KMS-11 (cell line): ENCODE measurements around the gene BLTP2.

ENCODE experiments used
- H2AFZ ChIP-seq: fragments of 200-600 bp; sonication (generic); 2 replicates; pipeline ENCODE4 v1.6.1; 2016; ENCODE audit warnings: antibody characterized with exemption, mixed run types, low read depth
- H3K27ac ChIP-seq: fragments of 200-600 bp; sonication (generic); 2 replicates; pipeline ENCODE4 v1.6.1; 2016; ENCODE audit warnings: mild to moderate bottlenecking, mixed run types
- H3K27me3 ChIP-seq: fragments of 200-600 bp; sonication (generic); 2 replicates; pipeline ENCODE4 v1.6.1; 2017; ENCODE audit warnings: mild to moderate bottlenecking, low read depth, mixed run types, moderate library complexity; ENCODE audit not compliant: insufficient read depth
- H3K36me3 ChIP-seq: fragments of 200-600 bp; sonication (generic); 2 replicates; pipeline ENCODE4 v1.6.1; 2017; ENCODE audit warnings: mild to moderate bottlenecking, mixed run types; ENCODE audit not compliant: insufficient read depth
- H3K4me1 ChIP-seq: fragments of 200-600 bp; sonication (generic); 2 replicates; pipeline ENCODE4 v1.6.1; 2016; ENCODE audit warnings: mild to moderate bottlenecking, low read depth, mixed run types; ENCODE audit not compliant: poor library complexity, severe bottlenecking
- H3K4me2 ChIP-seq: fragments of 200-600 bp; sonication (generic); 2 replicates; pipeline ENCODE4 v1.7.0; 2016; ENCODE audit warnings: mild to moderate bottlenecking, mixed run types
- H3K4me3 ChIP-seq: fragments of 200-600 bp; sonication (generic); IDR thresholded peaks from 2 replicates; pipeline ENCODE4 v1.6.1; 2017; ENCODE audit warnings: low read depth, low read length, mixed read lengths; ENCODE audit not compliant: insufficient read depth
- H3K79me2 ChIP-seq: fragments of 200-600 bp; sonication (generic); 2 replicates; pipeline ENCODE4 v1.6.1; 2016; ENCODE audit warnings: low read depth, mixed run types; ENCODE audit not compliant: insufficient read depth
- H3K9ac ChIP-seq: fragments of 200-600 bp; sonication (generic); 2 replicates; pipeline ENCODE4 v1.6.1; 2016; ENCODE audit warnings: mild to moderate bottlenecking, mixed run types
- H4K20me1 ChIP-seq: fragments of 200-600 bp; sonication (generic); 2 replicates; pipeline ENCODE4 v1.6.1; 2016; ENCODE audit warnings: mild to moderate bottlenecking, mixed run types; ENCODE audit not compliant: insufficient read depth
- CTCF ChIP-seq: fragments of 200-600 bp; sonication (generic); conservative IDR thresholded peaks from 2 replicates; pipeline ENCODE4 v1.6.1; 2017; ENCODE audit warnings: low read depth, mild to moderate bottlenecking, antibody characterized with exemption, low read length, moderate library complexity, mixed read lengths

Gene BLTP2

GRCh38 chr17:28645576-28645939 is 600 bp upstream of the BLTP2 start:
- no peak overlapping the region; the same call in 1 of the 2 replicates for H3K27ac ChIP-seq
- peaks cover 42% of the 10 kb centered on the region for H3K4me1 ChIP-seq
- H3K27me3 ChIP-seq: no peaks in the 10 kb centered on the region
- H2AFZ ChIP-seq: peak overlapping the region; percentile 63
- H3K4me3 ChIP-seq: no peak overlapping the region
- no peak for TF ChIP-seq CTCF
- peak overlapping the region; percentile 56 for H3K4me2 ChIP-seq
- peak overlapping the region; percentile 45; the same call in 1 of the 2 replicates for H3K9ac ChIP-seq
- H4K20me1 ChIP-seq: no peaks in the 10 kb centered on the region
- H3K36me3 ChIP-seq: peaks cover 13% of the 10 kb centered on the region; the same call in 1 of the 2 replicates
- peaks cover 34% of the 10 kb centered on the region for H3K79me2 ChIP-seq

- peak overlapping the region; percentile 58; the same call in 1 of the 2 replicates for H3K9ac ChIP-seq
- peak; percentile 75 for TF ChIP-seq CTCF
- peak overlapping the region; percentile 63; the same call in 1 of the 2 replicates for H2AFZ ChIP-seq
- peaks cover 42% of the 10 kb centered on the region for H3K4me1 ChIP-seq
- H3K27me3 ChIP-seq: no peaks in the 10 kb centered on the region
- no peak overlapping the region for H3K4me3 ChIP-seq
- H4K20me1 ChIP-seq: no peaks in the 10 kb centered on the region
- peak overlapping the region; percentile 67 for H3K4me2 ChIP-seq
- peaks cover 22% of the 10 kb centered on the region; the same call in 1 of the 2 replicates for H3K36me3 ChIP-seq
- H3K27ac ChIP-seq: peak overlapping the region; percentile 25; the same call in 1 of the 2 replicates
- peaks cover 34% of the 10 kb centered on the region for H3K79me2 ChIP-seq
These were observed 773 bp downstream of the BLTP2 start for GRCh38 chr17:28643983-28644786.

GRCh38 chr17:28641579-28641978 is 3.4 kb downstream of the BLTP2 start:
- Histone ChIP-seq H3K9ac (no peak overlapping the region), H3K27me3 (no peaks in the 10 kb centered on the region), H3K4me3 (no peak overlapping the region), H3K4me1 (peaks cover 40% of the 10 kb centered on the region), H2AFZ (no peak overlapping the region), H3K36me3 (peaks cover 41% of the 10 kb centered on the region; the same call in 1 of the 2 replicates), H4K20me1 (peaks cover 6% of the 10 kb centered on the region; the same call in 1 of the 2 replicates), H3K4me2 (no peak overlapping the region), H3K27ac (no peak overlapping the region), H3K79me2 (peaks cover 34% of the 10 kb centered on the region)
- TF ChIP-seq CTCF: no peak

- no peak for TF ChIP-seq CTCF
- Histone ChIP-seq H3K27me3 (no peaks in the 10 kb centered on the region), H3K79me2 (no peaks in the 10 kb centered on the region; the same call in 1 of the 2 replicates), H3K36me3 (peaks cover 46% of the 10 kb centered on the region; the same call in 1 of the 2 replicates), H2AFZ (no peak overlapping the region), H3K4me3 (no peak overlapping the region), H4K20me1 (peaks cover 6% of the 10 kb centered on the region; the same call in 1 of the 2 replicates), H3K4me1 (peaks cover 10% of the 10 kb centered on the region), H3K4me2 (no peak overlapping the region), H3K9ac (no peak overlapping the region), H3K27ac (no peak overlapping the region)
These were observed 9.5 kb downstream of the BLTP2 start for GRCh38 chr17:28635506-28635905.
